GM18499 (cell line): ENCODE measurements around the gene TXN.
"Not testable (repeated sequence)": the region's sequence is repeated elsewhere in the genome, so short reads cannot be mapped to it uniquely, and the experiment has no call there.

Experiments
- ATAC-seq: cut with Tn5 transposase; IDR thresholded peaks from one replicate; pipeline ENCODE4 v1.9.1; 2021; ENCODE audit warnings: moderate number of reproducible peaks; ENCODE audit not compliant: insufficient read depth, unreplicated experiment

Gene TXN

GRCh38 chr9:110257956-110258355 lies 1.6 kb upstream of the TXN start:
- ATAC-seq, result no peak

- no peak for ATAC-seq
Observed at GRCh38 chr9:110257097-110257841, 962 bp upstream of the TXN start.

- ATAC-seq, result no peak
Observed at GRCh38 chr9:110255463-110256379, 586 bp downstream of the TXN start.

GRCh38 chr9:110255034-110255462 lies 1.3 kb downstream of the TXN start:
- no peak for ATAC-seq

- no peak for ATAC-seq
Observed at GRCh38 chr9:110254500-110254899, 1.8 kb downstream of the TXN start.

GRCh38 chr9:110252509-110253139 lies 3.7 kb downstream of the TXN start:
- ATAC-seq, result no peak

DNA sequence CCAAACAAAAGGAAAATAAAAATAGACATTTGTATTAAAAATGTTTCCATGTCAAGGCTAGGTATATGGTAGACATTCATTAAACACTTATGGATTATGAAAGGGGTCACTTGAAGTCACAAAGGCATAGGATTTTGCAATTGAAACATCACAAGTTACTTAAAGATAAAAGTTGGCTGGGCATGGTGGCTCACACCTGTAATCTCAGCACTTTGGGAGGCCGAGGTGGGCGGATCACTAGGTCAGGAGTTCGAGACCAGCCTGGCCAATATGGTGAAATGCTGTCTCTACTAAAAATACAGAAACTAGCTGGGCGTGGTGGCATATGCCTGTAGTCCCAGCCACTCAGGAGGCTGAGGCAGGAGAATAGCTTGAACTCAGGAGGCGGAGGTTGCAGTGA lies 4.5 kb downstream of the TXN start:
- not testable (repeated sequence) for ATAC-seq

DNA sequence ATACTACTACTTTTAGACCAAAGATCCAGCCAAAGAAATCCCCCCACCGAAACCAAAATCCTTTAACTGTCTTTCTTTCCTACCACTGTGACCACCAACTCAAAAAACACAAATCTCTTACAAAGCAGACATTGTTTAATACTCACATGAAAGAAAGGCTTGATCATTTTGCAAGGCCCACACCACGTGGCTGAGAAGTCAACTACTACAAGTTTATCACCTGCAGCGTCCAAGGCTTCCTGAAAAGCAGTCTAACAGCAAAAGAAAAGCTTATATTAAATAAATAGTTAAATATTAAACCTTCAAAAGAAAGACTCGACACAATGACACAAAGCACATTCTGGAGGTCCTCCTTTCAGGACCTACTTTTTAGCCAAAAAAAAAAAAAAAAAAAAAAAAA lies 5.1 kb downstream of the TXN start:
- no peak for ATAC-seq

- no peak for ATAC-seq
Observed at GRCh38 chr9:110249603-110250002, 6.7 kb downstream of the TXN start.

DNA sequence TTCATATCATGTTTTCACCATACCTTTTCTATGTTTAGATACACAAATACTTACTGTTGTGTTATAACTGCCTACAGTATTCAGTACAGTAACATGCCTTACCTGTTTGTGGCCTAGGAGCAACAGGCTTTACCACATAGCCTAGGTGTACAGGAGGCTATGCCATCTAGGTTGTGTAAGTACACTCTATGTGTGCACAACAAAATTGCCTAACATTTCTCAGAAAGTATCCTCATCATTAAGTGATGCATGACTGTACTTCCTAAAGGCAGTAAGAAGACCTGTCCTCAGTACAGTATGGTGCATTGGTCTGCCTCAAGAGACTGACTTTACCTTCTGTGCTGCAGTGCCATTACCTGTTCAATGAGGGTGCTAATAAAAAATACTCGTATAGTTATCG lies 7.9 kb downstream of the TXN start:
- ATAC-seq, result no peak

- ATAC-seq, result no peak
Observed at GRCh38 chr9:110246214-110246613, 10.1 kb downstream of the TXN start.

DNA sequence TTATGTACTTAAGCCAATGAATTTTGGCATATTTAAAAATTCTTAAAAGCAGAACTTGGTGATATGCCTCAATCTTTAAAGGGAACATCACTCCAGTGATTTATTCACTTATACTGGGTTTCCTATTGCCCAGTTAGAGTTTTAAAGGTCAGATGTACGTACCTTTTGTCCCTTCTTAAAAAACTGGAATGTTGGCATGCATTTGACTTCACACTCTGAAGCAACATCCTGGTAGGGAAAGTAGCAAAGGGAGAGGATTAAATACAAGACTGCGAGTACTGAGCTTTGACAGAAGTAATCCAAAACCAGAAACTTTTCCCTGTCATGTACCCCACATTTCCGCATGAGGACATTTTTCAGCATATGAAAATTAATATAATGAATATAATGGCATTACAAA lies 11.7 kb downstream of the TXN start:
- no peak for ATAC-seq

DNA sequence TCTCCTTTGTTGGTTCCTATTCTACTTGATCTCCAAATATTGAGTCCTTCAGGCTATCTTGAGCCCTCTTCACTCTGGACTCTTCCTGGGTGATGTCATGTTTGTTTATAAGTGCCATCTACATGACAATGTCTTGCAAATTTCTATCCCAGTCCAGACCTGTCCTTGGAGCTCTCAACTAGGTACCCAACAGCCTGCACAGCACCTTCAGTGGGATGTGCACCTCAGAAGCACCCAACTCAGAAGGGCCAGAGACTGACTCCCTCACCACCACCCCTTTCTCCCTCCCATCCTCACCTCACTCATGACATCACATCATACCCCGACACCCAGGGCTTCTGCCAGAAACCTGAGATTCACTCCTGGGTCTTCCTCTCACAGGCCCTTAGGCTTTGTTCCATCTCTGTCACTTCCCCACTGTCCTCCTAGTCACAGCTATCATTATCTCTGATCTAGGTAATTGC lies 14.4 kb downstream of the TXN start:
- ATAC-seq, result no peak

DNA sequence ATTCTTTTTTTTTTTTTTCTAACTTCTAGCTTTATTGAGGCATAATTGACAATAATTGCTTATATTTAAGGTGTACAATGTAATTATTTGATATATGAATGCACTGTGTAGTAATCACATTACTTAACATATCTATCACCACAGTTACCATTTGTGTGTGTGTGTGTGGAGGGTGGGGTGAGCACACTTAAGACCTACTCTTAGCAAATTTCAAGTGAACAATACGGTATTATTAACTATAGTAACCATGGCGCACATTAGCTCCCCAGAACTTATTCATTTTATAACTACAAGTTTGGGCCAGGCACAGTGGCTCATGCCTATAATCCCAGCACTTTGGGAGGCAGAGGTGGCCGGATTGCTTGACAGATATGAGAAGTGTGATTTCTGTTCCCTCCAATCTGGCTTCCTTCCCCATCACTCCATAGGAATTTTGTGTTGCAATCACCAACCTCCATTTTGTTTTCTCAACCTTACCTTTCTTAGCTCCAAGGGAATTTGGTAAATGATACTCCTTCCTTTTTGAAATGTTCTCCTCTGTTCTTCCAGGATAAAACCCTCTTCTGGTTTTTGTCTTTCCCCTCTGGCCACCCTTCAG lies 14.9 kb downstream of the TXN start:
- ATAC-seq, result no peak

DNA sequence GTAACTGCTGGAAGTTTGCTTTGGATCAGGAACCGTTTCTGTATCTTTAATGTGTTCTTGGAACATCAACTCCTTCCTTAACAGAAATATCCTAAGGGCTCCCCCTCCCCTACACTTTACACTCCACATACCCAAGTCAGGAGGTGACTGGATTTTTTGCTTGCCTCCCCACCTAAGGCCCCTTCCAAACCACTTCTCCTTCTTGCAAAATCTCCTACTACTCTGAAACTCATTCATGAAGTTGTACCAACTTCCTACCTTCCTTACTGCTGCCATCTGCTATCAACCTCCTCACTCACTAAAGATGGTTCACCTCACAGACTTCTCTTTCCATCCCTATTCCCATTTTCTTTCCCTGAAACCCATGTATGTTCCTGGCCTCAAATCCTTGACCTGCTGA lies 16.1 kb downstream of the TXN start:
- no peak for ATAC-seq

GRCh38 chr9:110228321-110228720 lies 28.0 kb downstream of the TXN start:
- ATAC-seq, result no peak

DNA sequence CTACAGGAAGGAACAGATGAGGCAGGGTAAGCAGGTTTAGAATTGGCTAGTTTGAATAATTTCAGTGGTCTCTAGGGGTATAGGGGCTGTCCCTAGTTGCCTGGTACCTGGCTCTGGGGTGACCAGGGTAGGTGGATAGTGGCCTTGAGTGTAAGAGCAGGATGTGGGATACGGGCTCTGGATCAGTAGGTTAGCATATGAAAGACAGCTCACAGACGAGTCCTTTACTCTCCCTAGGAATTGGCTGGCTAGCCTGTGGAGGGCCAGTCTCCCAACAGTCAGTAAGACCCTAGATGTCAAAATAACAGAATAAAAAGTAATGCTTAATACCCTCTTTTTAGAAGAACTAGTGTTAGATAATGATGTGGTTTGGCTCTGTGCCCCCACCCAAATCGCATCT lies 31.7 kb downstream of the TXN start:
- ATAC-seq, result no peak

DNA sequence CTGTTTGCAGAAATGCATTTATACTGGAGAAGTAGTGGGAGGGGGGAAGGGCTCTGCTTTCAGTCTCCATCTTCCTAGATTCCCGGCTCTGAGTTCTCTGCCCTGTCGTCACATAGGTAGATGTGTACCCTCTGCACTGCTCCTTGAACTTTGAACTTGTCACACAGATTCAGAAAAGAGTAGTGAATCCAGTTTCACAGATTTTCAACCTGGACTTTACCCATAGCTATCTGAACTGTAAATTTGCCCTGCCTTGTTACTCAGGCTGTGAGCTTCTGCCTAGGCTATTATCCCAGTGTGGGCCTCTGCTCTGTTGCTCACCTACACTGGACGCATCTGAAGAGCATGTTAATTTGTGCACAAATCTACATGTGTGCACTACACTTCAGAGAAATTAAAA lies 35.5 kb downstream of the TXN start:
- no peak for ATAC-seq

- no peak for ATAC-seq
Observed at GRCh38 chr9:110217656-110218099, 38.6 kb downstream of the TXN start.

DNA sequence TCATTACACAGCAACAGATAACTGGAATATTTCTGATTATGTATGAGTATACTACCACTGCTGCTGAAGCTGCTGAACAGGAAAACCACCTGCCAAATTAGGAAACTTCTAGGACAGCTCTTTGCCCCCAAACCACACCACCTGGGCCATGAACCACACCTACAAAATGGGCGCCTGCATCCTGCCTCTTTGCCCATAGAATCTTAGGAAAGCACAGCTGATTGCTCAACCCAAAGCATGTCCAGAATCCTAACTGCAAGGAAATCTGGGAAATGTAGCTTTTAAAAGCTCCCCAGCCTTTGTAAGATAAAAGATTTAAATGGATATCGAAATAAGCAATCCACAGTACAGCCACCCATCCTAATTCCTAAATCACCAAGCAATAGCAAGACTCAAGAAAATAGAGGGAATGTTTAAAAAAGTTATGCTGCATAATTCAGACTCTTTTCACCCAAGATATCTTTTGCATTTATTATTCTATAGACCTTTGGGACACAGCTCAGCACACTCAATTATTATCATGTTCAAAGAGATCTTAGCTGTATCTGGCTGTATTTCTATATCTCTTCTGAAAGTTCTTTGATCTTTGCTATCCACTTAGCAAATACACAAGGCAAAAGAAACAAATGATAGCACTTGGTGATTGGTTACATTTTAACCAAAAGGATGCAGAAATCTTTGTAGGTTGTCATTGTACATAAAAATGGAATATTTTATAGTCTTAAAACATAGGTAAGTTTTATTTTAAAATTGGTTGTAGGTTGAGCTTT lies 41.5 kb downstream of the TXN start:
- ATAC-seq, result no peak
